SK-N-SH (cell line): ENCODE measurements around the gene SMURF1. TPM values are rescaled to one million over a fixed set of nuclear protein-coding genes. Genes with fewer than 3 reads are reported as not detected.

Source experiments
- CTCF ChIA-PET: fragments of 300-600, 350-600 bp; formaldehyde crosslinking; extraction: SDS; loops from one replicate; lab custom pipeline; 2021; lab: Yijun Ruan, JAX
- POLR2A ChIA-PET: fragments of 350-600 bp; sonication (Branson Sonifier 250); formaldehyde crosslinking; extraction: SDS; loops from one replicate; lab custom pipeline; 2020; ENCODE audit warnings: antibody characterized with exemption, inconsistent platforms; lab: Yijun Ruan, JAX
- DNase-seq: peaks from one replicate; pipeline ENCODE4 v3.0.0; 2012
- H2AFZ ChIP-seq: fragments of 200-600 bp; sonication (generic); 2 replicates; pipeline ENCODE4 v1.8.1; 2016; ENCODE audit warnings: antibody characterized with exemption, mild to moderate bottlenecking, low read depth
- H3F3A ChIP-seq: fragments of 200-600 bp; sonication (generic); replicated peaks from 2 replicates; pipeline ENCODE3; 2016; ENCODE audit warnings: antibody characterized with exemption, mild to moderate bottlenecking; ENCODE audit not compliant: insufficient read depth
- H3K27ac ChIP-seq, 2 experiments: fragments of 200-500 bp in 1 of 2; fragments of 200-600 bp in 1 of 2; sonication (Bioruptor generic) in 1 of 2; sonication (generic), shearing (Covaris generic) in 1 of 2; 2 replicates each; pipeline versions ENCODE4 v1.5.1 to v1.6.1; 2014 to 2016; ENCODE audit warnings: low read depth in 2 of 2, inconsistent platforms in 1 of 2, low read length in 1 of 2, mild to moderate bottlenecking in 1 of 2, mixed read lengths in 1 of 2
- H3K27me3 ChIP-seq: fragments of 200-600 bp; sonication (generic), shearing (Covaris generic); 2 replicates; pipeline ENCODE4 v1.6.1; 2016; ENCODE audit warnings: mixed run types; ENCODE audit not compliant: insufficient read depth
- H3K36me3 ChIP-seq, 2 experiments: fragments of 200-500 bp in 1 of 2; fragments of 200-600 bp in 1 of 2; sonication (Bioruptor generic) in 1 of 2; sonication (generic) in 1 of 2; replicated peaks in 1 of 2; 2 replicates each; pipeline versions ENCODE3 to v1.5.1; 2014 to 2016; ENCODE audit warnings: low read length in 1 of 2, mild to moderate bottlenecking in 1 of 2; ENCODE audit not compliant: insufficient read depth in 2 of 2, control insufficient read depth in 1 of 2
- H3K4me1 ChIP-seq, 2 experiments: fragments of 200-500 bp in 1 of 2; fragments of 200-600 bp in 1 of 2; sonication (Bioruptor generic) in 1 of 2; sonication (generic), shearing (Covaris generic) in 1 of 2; 2 replicates each; pipeline versions ENCODE4 v1.5.1 to v1.6.1; 2014 to 2016; ENCODE audit warnings: low read depth in 1 of 2, low read length in 1 of 2, mixed run types in 1 of 2; ENCODE audit not compliant: insufficient read depth in 2 of 2, control insufficient read depth in 1 of 2
- H3K4me2 ChIP-seq: fragments of 200-600 bp; sonication (generic), shearing (Covaris generic); 2 replicates; pipeline ENCODE4 v1.6.1; 2017; ENCODE audit warnings: mixed run types
- H3K4me3 ChIP-seq, 2 experiments: fragments of 200-500 bp in 1 of 2; fragments of 200-600 bp in 1 of 2; sonication (Bioruptor generic) in 1 of 2; sonication (generic), shearing (Covaris generic) in 1 of 2; 2 replicates each; pipeline versions ENCODE4 v1.5.1 to v1.8.1; 2014 to 2016; ENCODE audit warnings: low read depth in 2 of 2, inconsistent platforms in 1 of 2, low read length in 1 of 2, mild to moderate bottlenecking in 1 of 2, mixed read lengths in 1 of 2, moderate library complexity in 1 of 2
- H3K79me2 ChIP-seq: fragments of 200-600 bp; sonication (generic); 2 replicates; pipeline ENCODE4 v1.8.1; 2017; ENCODE audit warnings: mild to moderate bottlenecking; ENCODE audit not compliant: insufficient read depth
- H3K9ac ChIP-seq: fragments of 200-600 bp; sonication (generic); 2 replicates; pipeline ENCODE4 v1.6.1; 2017; ENCODE audit warnings: mixed run types
- H3K9me2 ChIP-seq: fragments of 200-600 bp; sonication (generic); 2 replicates; pipeline ENCODE4 v1.6.1; 2017; ENCODE audit warnings: mixed run types
- H3K9me3 ChIP-seq: fragments of 200-600 bp; sonication (generic); 2 replicates; pipeline ENCODE4 v1.6.1; 2017; ENCODE audit warnings: mixed run types, mild to moderate bottlenecking, moderate library complexity
- H4K20me1 ChIP-seq: fragments of 200-600 bp; sonication (generic); 2 replicates; pipeline ENCODE4 v1.6.1; 2017; ENCODE audit warnings: mild to moderate bottlenecking, mixed run types; ENCODE audit not compliant: insufficient read depth
- CHD2 ChIP-seq: fragments of 150-350 bp; IDR thresholded peaks from 2 replicates; pipeline ENCODE4 v1.6.1; 2018; ENCODE audit warnings: low read length; ENCODE audit not compliant: partially characterized antibody
- EP300 ChIP-seq, 2 experiments: IDR thresholded peaks; 2 replicates each; pipeline versions ENCODE4 v1.4.0 to v1.6.1; 2012; ENCODE audit warnings: borderline replicate concordance in 1 of 2, low read depth in 1 of 2, low read length in 1 of 2
- FOSL2 ChIP-seq: IDR thresholded peaks from 2 replicates; pipeline ENCODE4 v1.4.0; 2012; ENCODE audit warnings: low read depth, mild to moderate bottlenecking, moderate library complexity, borderline replicate concordance
- FOXJ3 ChIP-seq: sonication (generic); formaldehyde crosslinking; IDR thresholded peaks from 2 replicates; pipeline ENCODE4 v1.5.1; 2020; ENCODE audit warnings: mild to moderate bottlenecking, missing genetic modification reagents
- FOXM1 ChIP-seq: IDR thresholded peaks from 2 replicates; pipeline ENCODE4 v1.4.0; 2012; ENCODE audit warnings: low read depth, mild to moderate bottlenecking
- GATA2 ChIP-seq: sonication (generic); formaldehyde crosslinking; IDR thresholded peaks from 2 replicates; pipeline ENCODE4 v1.5.0; 2020; ENCODE audit warnings: mild to moderate bottlenecking, missing genetic modification reagents
- JUND ChIP-seq: IDR thresholded peaks from 2 replicates; pipeline ENCODE4 v1.4.0; 2012
- NRF1 ChIP-seq: IDR thresholded peaks from 2 replicates; pipeline ENCODE4 v1.6.1; 2012; ENCODE audit warnings: low read depth, mild to moderate bottlenecking, low read length
- POLR2AphosphoS5 ChIP-seq: IDR thresholded peaks from 2 replicates; pipeline ENCODE4 v1.6.1; 2012; ENCODE audit warnings: low read depth, low read length
- RAD21 ChIP-seq: IDR thresholded peaks from 2 replicates; pipeline ENCODE4 v1.6.1; 2012; ENCODE audit warnings: mild to moderate bottlenecking, low read length
- RFX5 ChIP-seq: IDR thresholded peaks from 2 replicates; pipeline ENCODE4 v1.6.1; 2012; ENCODE audit warnings: mild to moderate bottlenecking, improper control_type of control experiment, low read length
- SIN3A ChIP-seq: IDR thresholded peaks from 2 replicates; pipeline ENCODE4 v1.6.1; 2012; ENCODE audit warnings: low read depth, mild to moderate bottlenecking, low read length, moderate library complexity, borderline replicate concordance
- SMC3 ChIP-seq: IDR thresholded peaks from 2 replicates; pipeline ENCODE4 v1.6.1; 2012; ENCODE audit warnings: low read depth, low read length, improper control_type of control experiment
- TEAD4 ChIP-seq: IDR thresholded peaks from 2 replicates; pipeline ENCODE4 v1.4.0; 2012; ENCODE audit warnings: mild to moderate bottlenecking, borderline replicate concordance; ENCODE audit not compliant: insufficient read depth
- WGBS: methylation state at CpG from one replicate; pipeline ENCODE4 v1.1.6; 2017; ENCODE audit warnings: low lambda C conversion rate; 5-methylcytosine and 5-hydroxymethylcytosine counted together
- polyA plus RNA-seq, 3 experiments: library from polyadenylated mRNA; depleted of rRNA; stranded (reverse); fragments of >200 nt; gene quantifications; 2 replicates each; pipeline ENCODE4 v1.2.3, GENCODE V29; 2012
- TF ChIP-seq, protein P1 (sequence below): IDR thresholded peaks from 2 replicates; pipeline ENCODE4 v1.4.0; 2012; ENCODE audit warnings: low read depth, borderline replicate concordance
- TF ChIP-seq, protein P2 (sequence below): IDR thresholded peaks from 2 replicates; pipeline ENCODE4 v1.4.0; 2012; ENCODE audit warnings: low read depth
- TF ChIP-seq, protein P3 (sequence below): IDR thresholded peaks from 2 replicates; pipeline ENCODE4 v1.4.0; 2012; ENCODE audit warnings: low read depth, borderline replicate concordance

Gene SMURF1
- polyA plus RNA-seq, 1 of the 3 experiments (the other 2 are of a cell fraction), result 12.9 TPM

DNA sequence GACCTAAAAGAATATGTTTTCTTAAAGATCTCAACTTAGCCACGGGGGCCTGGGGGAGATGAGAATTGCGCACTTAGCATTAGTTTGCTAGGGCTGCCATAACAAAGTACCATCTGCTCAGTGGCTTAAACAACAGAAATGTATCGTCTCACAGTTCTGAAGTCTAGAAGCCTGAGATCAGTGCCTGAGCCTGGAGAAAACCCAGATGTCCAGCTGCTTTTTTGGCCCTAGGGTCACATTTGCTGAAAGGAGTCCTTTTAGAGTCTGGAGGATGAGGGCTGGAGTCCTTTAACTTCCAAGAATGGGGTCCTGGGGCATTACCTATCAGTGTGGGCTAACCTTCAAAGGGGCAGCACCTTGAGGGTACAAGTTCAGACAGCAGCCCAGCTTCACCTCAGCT, 48.2 kb downstream of the SMURF1 start:
- WGBS, result 62% methylated on average over 3 of the region's 3 CpGs
- Histone ChIP-seq H3K27me3 (no peaks in the 10 kb centered on the region), H3K27ac (no peak overlapping the region), H3K4me2 (no peak overlapping the region), H3F3A (peaks cover 13% of the 10 kb centered on the region), H3K9ac (no peak overlapping the region), H4K20me1 (peaks cover 75% of the 10 kb centered on the region), H3K4me3 (no peak overlapping the region), H3K79me2 (peaks cover 100% of the 10 kb centered on the region), H3K9me2 (no peaks in the 10 kb centered on the region), H3K9me3 (0 out of 2 replicates have a peak, but pooled peaks cover 7% of the 10 kb centered on the region), H2AFZ (no peak overlapping the region), H3K4me1 (peaks cover 0 to 8% of the 10 kb centered on the region in 2 experiments; a peak in 2 of 4 replicates)
- ChIA-PET POLR2A (no interaction called here), CTCF (interaction anchor here (1.0 to 1.6 kb wide), 2 partner anchors 8 to 218 kb away, joined by 3 to 4 read pairs; no protein-coding TSS in a partner anchor)
- no peak for TF ChIP-seq NRF1
- TF ChIP-seq, all 33 proteins: peak for 0
- no peak for DNase-seq
- peaks cover 0 to 27% of the 10 kb centered on the region in 2 experiments for H3K36me3 ChIP-seq

DNA sequence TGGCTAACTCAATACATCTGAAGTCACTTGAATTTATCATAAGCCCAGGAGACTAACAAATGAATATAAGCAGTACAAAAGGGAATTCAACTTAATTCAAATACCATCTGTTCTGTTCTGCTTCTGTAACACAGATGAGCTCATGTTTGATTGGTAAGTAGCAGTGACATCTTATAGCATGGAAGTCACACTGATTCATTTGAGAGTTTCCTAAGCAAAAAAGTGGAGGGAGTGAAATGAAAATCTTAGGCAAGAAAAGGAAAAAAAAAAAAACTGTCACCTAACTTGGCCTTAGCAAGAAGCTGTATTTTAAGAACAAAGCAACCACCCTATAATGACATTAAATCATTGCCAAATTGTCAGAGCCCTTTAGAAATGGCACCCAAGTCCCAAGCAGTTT, 49.5 kb downstream of the SMURF1 start:
- CTCF ChIA-PET, result interaction anchor here (0.8 to 1.2 kb wide), 2 partner anchors 9 to 13 kb away, joined by 3 read pairs; no protein-coding TSS in a partner anchor

DNA sequence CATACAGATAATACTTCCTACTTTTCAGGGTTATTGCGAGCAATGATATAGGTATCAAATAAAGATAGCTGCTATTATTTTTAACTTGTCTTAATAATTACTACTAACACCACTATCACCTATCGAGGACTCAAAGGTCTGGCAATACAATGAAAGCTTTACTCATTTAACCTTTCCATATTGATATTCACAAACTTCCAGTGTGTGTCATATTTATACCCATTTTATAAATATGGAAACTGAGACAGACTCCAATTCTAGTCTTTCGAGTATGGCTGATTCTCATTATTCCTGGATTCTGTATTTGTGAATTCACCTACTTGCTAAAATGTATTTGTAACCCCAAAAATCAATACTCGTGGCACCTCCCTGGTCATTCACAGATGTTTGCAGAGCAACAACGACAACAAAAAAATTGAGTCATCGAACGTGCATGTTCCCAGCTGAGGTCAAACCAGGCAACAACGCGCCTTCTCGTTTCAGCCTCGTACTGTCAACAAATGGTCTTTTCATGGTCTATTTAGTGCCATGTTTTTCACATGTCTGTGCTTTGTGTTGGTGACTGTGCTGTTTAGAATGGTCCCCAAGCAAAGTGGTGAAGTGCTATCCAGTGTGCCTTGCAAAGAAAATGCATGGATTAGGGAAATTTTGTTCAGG, 51.7 kb downstream of the SMURF1 start:
- POLR2A ChIA-PET, result no interaction called here
- H3K27me3 ChIP-seq, result no peaks in the 10 kb centered on the region
- DNase-seq, result no peak
- H3K4me3 ChIP-seq, result no peak overlapping the region
- peaks cover 0 to 10% of the 10 kb centered on the region in 2 experiments for H3K36me3 ChIP-seq
- H3K27ac ChIP-seq, result no peak overlapping the region
- peaks cover 10% of the 10 kb centered on the region for H3F3A ChIP-seq
- H3K4me2 ChIP-seq, result no peak overlapping the region
- H3K9me2 ChIP-seq, result no peaks in the 10 kb centered on the region
- CTCF ChIA-PET, result interaction anchor here (1.6 kb wide), 1 partner anchor 20 kb away, joined by 4 read pairs; no protein-coding TSS in a partner anchor
- H3K9me3 ChIP-seq, result no peaks in the 10 kb centered on the region
- H3K79me2 ChIP-seq, result peaks cover 100% of the 10 kb centered on the region
- WGBS, result 90% methylated on average over 11 of the region's 11 CpGs
- H3K9ac ChIP-seq, result no peak overlapping the region
- no peak overlapping the region for H2AFZ ChIP-seq
- peaks cover 0 to 8% of the 10 kb centered on the region in 2 experiments; a peak in 2 of 4 replicates for H3K4me1 ChIP-seq
- H4K20me1 ChIP-seq, result peaks cover 90% of the 10 kb centered on the region
- no peak for TF ChIP-seq FOXM1
- no peak for TF ChIP-seq RAD21
- no peak for TF ChIP-seq SIN3A
- TF ChIP-seq FOSL2, result no peak
- TF ChIP-seq GATA2 (CRISPR knock-in tag), result no peak
- no peak for TF ChIP-seq SMC3
- TF ChIP-seq, protein P1, sequence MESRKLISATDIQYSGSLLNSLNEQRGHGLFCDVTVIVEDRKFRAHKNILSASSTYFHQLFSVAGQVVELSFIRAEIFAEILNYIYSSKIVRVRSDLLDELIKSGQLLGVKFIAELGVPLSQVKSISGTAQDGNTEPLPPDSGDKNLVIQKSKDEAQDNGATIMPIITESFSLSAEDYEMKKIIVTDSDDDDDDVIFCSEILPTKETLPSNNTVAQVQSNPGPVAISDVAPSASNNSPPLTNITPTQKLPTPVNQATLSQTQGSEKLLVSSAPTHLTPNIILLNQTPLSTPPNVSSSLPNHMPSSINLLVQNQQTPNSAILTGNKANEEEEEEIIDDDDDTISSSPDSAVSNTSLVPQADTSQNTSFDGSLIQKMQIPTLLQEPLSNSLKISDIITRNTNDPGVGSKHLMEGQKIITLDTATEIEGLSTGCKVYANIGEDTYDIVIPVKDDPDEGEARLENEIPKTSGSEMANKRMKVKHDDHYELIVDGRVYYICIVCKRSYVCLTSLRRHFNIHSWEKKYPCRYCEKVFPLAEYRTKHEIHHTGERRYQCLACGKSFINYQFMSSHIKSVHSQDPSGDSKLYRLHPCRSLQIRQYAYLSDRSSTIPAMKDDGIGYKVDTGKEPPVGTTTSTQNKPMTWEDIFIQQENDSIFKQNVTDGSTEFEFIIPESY, result no peak

More for the DNA sequence above, 49.5 kb downstream of the SMURF1 start:
- peaks cover 0 to 8% of the 10 kb centered on the region in 2 experiments; a peak in 2 of 4 replicates for H3K4me1 ChIP-seq
- POLR2A ChIA-PET, result no interaction called here
- 0 out of 2 replicates have a peak, but pooled peaks cover 7% of the 10 kb centered on the region for H3K9me3 ChIP-seq
- H3K27me3 ChIP-seq, result no peaks in the 10 kb centered on the region
- peaks cover 83% of the 10 kb centered on the region for H4K20me1 ChIP-seq
- no peak overlapping the region for H3K27ac ChIP-seq
- H3K79me2 ChIP-seq, result peaks cover 100% of the 10 kb centered on the region
- H2AFZ ChIP-seq, result no peak overlapping the region
- H3K9me2 ChIP-seq, result no peaks in the 10 kb centered on the region
- no peak overlapping the region for H3K9ac ChIP-seq
- no peak overlapping the region for H3K4me2 ChIP-seq
- no peak for DNase-seq
- H3K36me3 ChIP-seq, result peaks cover 0 to 21% of the 10 kb centered on the region in 2 experiments
- no peak for TF ChIP-seq RFX5
- TF ChIP-seq JUND, result no peak
- TF ChIP-seq, protein P2, sequence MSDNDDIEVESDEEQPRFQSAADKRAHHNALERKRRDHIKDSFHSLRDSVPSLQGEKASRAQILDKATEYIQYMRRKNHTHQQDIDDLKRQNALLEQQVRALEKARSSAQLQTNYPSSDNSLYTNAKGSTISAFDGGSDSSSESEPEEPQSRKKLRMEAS, result no peak
- TF ChIP-seq CHD2, result no peak
- no peak for TF ChIP-seq EP300 (IDR thresholded peaks at IDR 0.05; ENCODE audit: borderline replicate concordance in 1 of 2, low read depth in 1 of 2, low read length in 1 of 2)
- TF ChIP-seq GATA2 (CRISPR knock-in tag), result no peak
- TF ChIP-seq FOXJ3 (CRISPR knock-in tag), result no peak
- no peak for TF ChIP-seq TEAD4
- TF ChIP-seq, protein P3, sequence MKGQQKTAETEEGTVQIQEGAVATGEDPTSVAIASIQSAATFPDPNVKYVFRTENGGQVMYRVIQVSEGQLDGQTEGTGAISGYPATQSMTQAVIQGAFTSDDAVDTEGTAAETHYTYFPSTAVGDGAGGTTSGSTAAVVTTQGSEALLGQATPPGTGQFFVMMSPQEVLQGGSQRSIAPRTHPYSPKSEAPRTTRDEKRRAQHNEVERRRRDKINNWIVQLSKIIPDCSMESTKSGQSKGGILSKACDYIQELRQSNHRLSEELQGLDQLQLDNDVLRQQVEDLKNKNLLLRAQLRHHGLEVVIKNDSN, result no peak
- no peak for TF ChIP-seq POLR2AphosphoS5
- no peak for TF ChIP-seq SMC3
- no peak overlapping the region for H3K4me3 ChIP-seq
- peaks cover 13% of the 10 kb centered on the region for H3F3A ChIP-seq
